Left renal pelvis (tissue), 4 donors: ENCODE results near the gene RSRP1. TPM values are rescaled to one million over a fixed set of nuclear protein-coding genes. Genes with fewer than 3 reads are reported as not detected.
"Not testable (repeated sequence)": the region's sequence is repeated elsewhere in the genome, so short reads cannot be mapped to it uniquely, and the experiment has no call there.

ENCODE experiments used
- DNase-seq, 4 donors: peaks; one replicate each; pipeline ENCODE4 v3.0.0-alpha.2; 2013; ENCODE audit warnings: low read depth in 4 of 4, low spot score in 3 of 4
- polyA plus RNA-seq, 4 donors: library from polyadenylated mRNA; unstranded; fragments of 120-200 nt; gene quantifications; one replicate each; pipeline ENCODE4 v1.2.1, GENCODE V29; 2013; ENCODE audit not compliant: insufficient read length in 4 of 4

RSRP1 gene
- polyA plus RNA-seq, 4 donors: 101 to 224 (median 160) TPM

GRCh38 chr1:25257196-25257595 lies 9.9 kb upstream of the RSRP1 start:
- DNase-seq: no peak

- no peak for DNase-seq
These were observed 9.3 kb upstream of the RSRP1 start for GRCh38 chr1:25256578-25256965.

- DNase-seq: no peak
These were observed 8.7 kb upstream of the RSRP1 start for GRCh38 chr1:25255706-25256577.

GRCh38 chr1:25253911-25254310 lies 6.7 kb upstream of the RSRP1 start:
- DNase-seq: no peak

GRCh38 chr1:25247829-25248754 lies 838 bp upstream of the RSRP1 start:
- DNase-seq: no peak

GRCh38 chr1:25246600-25247023 lies 642 bp downstream of the RSRP1 start:
- DNase-seq: no peak

GRCh38 chr1:25245809-25246599 lies 1.2 kb downstream of the RSRP1 start:
- DNase-seq: no peak

- DNase-seq: no peak
These were observed 1.9 kb downstream of the RSRP1 start for GRCh38 chr1:25245393-25245792.

- no peak for DNase-seq
These were observed 3.3 kb downstream of the RSRP1 start for GRCh38 chr1:25243907-25244306.

- DNase-seq: peak in 3 of 4 donors; percentile 75 to 82 (median 77)
These were observed 7.3 kb downstream of the RSRP1 start for GRCh38 chr1:25239681-25240541.

- no peak for DNase-seq
These were observed 9.2 kb downstream of the RSRP1 start for GRCh38 chr1:25238046-25238445.

GRCh38 chr1:25236261-25236660 lies 11.0 kb downstream of the RSRP1 start:
- DNase-seq: not testable (repeated sequence)

GRCh38 chr1:25235411-25235810 lies 11.8 kb downstream of the RSRP1 start:
- not testable (repeated sequence) for DNase-seq

GRCh38 chr1:25232866-25233784 lies 14.1 kb downstream of the RSRP1 start:
- peak in 1 of 4 donors; percentile 68 for DNase-seq

- DNase-seq: peak; percentile 89 to 92 (median 92)
These were observed 15.0 kb downstream of the RSRP1 start, which contains the start of gene SYF2 for GRCh38 chr1:25232027-25232865. Gene SYF2, minus strand, starts transcription at chr1:25232502. Its CDS starts 35 bp downstream, at chr1:25232467.

GRCh38 chr1:25223471-25223870 lies 23.8 kb downstream of the RSRP1 start:
- no peak for DNase-seq

- no peak for DNase-seq
These were observed 24.6 kb downstream of the RSRP1 start for GRCh38 chr1:25222606-25223005.

GRCh38 chr1:25220666-25221065 lies 26.6 kb downstream of the RSRP1 start:
- no peak for DNase-seq
